ENCODE data around the gene BAG3.
A peak's percentile ranks its signal among the peaks of the same experiment; 100 is the strongest.

The BAG3 gene

GRCh38 chr10:119665901-119666708 lies 14.9 kb downstream of the BAG3 start:
- DNase-seq (ENCODE audit: low read depth in 1 of 2, low spot score in 1 of 2) = no peak

GRCh38 chr10:119666709-119667004 lies 15.5 kb downstream of the BAG3 start:
- no peak for DNase-seq (ENCODE audit: low read depth in 1 of 2, low spot score in 1 of 2)

- no peak for DNase-seq (ENCODE audit: low read depth in 1 of 2, low spot score in 1 of 2)
These were observed 16.6 kb downstream of the BAG3 start for GRCh38 chr10:119667562-119668328.

- no peak for DNase-seq (ENCODE audit: low read depth in 1 of 2, low spot score in 1 of 2)
These were observed 17.3 kb downstream of the BAG3 start for GRCh38 chr10:119668461-119668860.

- no peak for DNase-seq (ENCODE audit: low read depth in 1 of 2, low spot score in 1 of 2)
These were observed 18.2 kb downstream of the BAG3 start for GRCh38 chr10:119669331-119669730.

GRCh38 chr10:119669975-119670640 lies 18.9 kb downstream of the BAG3 start:
- no peak for DNase-seq (ENCODE audit: low read depth in 1 of 2, low spot score in 1 of 2)

- DNase-seq (ENCODE audit: low read depth in 1 of 2, low spot score in 1 of 2) = no peak
These were observed 19.5 kb downstream of the BAG3 start for GRCh38 chr10:119670717-119671116.

GRCh38 chr10:119671381-119671780 lies 20.2 kb downstream of the BAG3 start:
- DNase-seq (ENCODE audit: low read depth in 1 of 2, low spot score in 1 of 2) = no peak

- DNase-seq (ENCODE audit: low read depth in 1 of 2, low spot score in 1 of 2) = no peak
These were observed 21.1 kb downstream of the BAG3 start for GRCh38 chr10:119672291-119672690.

GRCh38 chr10:119673271-119673670 lies 22.1 kb downstream of the BAG3 start:
- DNase-seq (ENCODE audit: low read depth in 1 of 2, low spot score in 1 of 2) = no peak

GRCh38 chr10:119675483-119676170 lies 24.4 kb downstream of the BAG3 start:
- DNase-seq (ENCODE audit: low read depth in 1 of 2, low spot score in 1 of 2) = no peak

GRCh38 chr10:119677126-119677525 lies 25.9 kb downstream of the BAG3 start:
- DNase-seq (ENCODE audit: low read depth in 1 of 2, low spot score in 1 of 2) = no peak

- DNase-seq (ENCODE audit: low read depth in 1 of 2, low spot score in 1 of 2) = no peak
These were observed 26.9 kb downstream of the BAG3 start for GRCh38 chr10:119677904-119678755.

GRCh38 chr10:119679480-119679829 lies 28.3 kb downstream of the BAG3 start:
- no peak for DNase-seq (ENCODE audit: low read depth in 1 of 2, low spot score in 1 of 2)

GRCh38 chr10:119680050-119680449 lies 28.9 kb downstream of the BAG3 start:
- DNase-seq (ENCODE audit: low read depth in 1 of 2, low spot score in 1 of 2) = no peak

- no peak for DNase-seq (ENCODE audit: low read depth in 1 of 2, low spot score in 1 of 2)
These were observed 29.5 kb downstream of the BAG3 start for GRCh38 chr10:119680650-119681081.

GRCh38 chr10:119686465-119687191 lies 35.4 kb downstream of the BAG3 start:
- DNase-seq (ENCODE audit: low read depth in 1 of 2, low spot score in 1 of 2) = peak; percentile 64 to 79

- no peak for DNase-seq (ENCODE audit: low read depth in 1 of 2, low spot score in 1 of 2)
These were observed 36.2 kb downstream of the BAG3 start for GRCh38 chr10:119687192-119688032.

- no peak for DNase-seq (ENCODE audit: low read depth in 1 of 2, low spot score in 1 of 2)
These were observed 36.9 kb downstream of the BAG3 start for GRCh38 chr10:119688033-119688508.
